GM23248 (cell line): ENCODE measurements around the gene MEGF11. TPM values are rescaled to one million over a fixed set of nuclear protein-coding genes. Genes with fewer than 3 reads are reported as not detected.

Source experiments
- DNase-seq: peaks from one replicate; pipeline ENCODE4 v3.0.0-alpha.2; 2015
- H2AFZ ChIP-seq: fragments of 200-600 bp; sonication (generic); 2 replicates; pipeline ENCODE4 v1.6.1; 2016; ENCODE audit warnings: antibody characterized with exemption
- H3F3A ChIP-seq: fragments of 200-600 bp; sonication (generic); 2 replicates; pipeline ENCODE4 v1.6.1; 2016; ENCODE audit warnings: mild to moderate bottlenecking, antibody characterized with exemption, mixed run types; ENCODE audit not compliant: insufficient read depth
- H3K27ac ChIP-seq: fragments of 200-600 bp; sonication (generic); 2 replicates; pipeline ENCODE4 v1.5.1; 2016; ENCODE audit warnings: mild to moderate bottlenecking
- H3K27me3 ChIP-seq: fragments of 200-600 bp; sonication (generic); replicated peaks from 2 replicates; pipeline ENCODE4 v1.6.1; 2016; ENCODE audit warnings: mild to moderate bottlenecking; ENCODE audit not compliant: insufficient read depth
- H3K36me3 ChIP-seq: fragments of 200-600 bp; sonication (generic); 2 replicates; pipeline ENCODE4 v1.6.1; 2016; ENCODE audit warnings: low read depth, mild to moderate bottlenecking
- H3K4me1 ChIP-seq: fragments of 200-600 bp; sonication (generic); 2 replicates; pipeline ENCODE4 v1.6.1; 2016; ENCODE audit warnings: mild to moderate bottlenecking; ENCODE audit not compliant: insufficient read depth
- H3K4me2 ChIP-seq: fragments of 200-600 bp; sonication (generic); one replicate; pipeline ENCODE4 v1.6.1; 2016; ENCODE audit warnings: mild to moderate bottlenecking; ENCODE audit not compliant: unreplicated experiment
- H3K4me3 ChIP-seq: fragments of 200-600 bp; sonication (generic); 2 replicates; pipeline ENCODE4 v1.5.1; 2016; ENCODE audit warnings: mild to moderate bottlenecking
- H3K79me2 ChIP-seq: fragments of 200-600 bp; sonication (generic); 2 replicates; pipeline ENCODE4 v1.6.1; 2016; ENCODE audit warnings: mild to moderate bottlenecking; ENCODE audit not compliant: insufficient read depth
- H3K9ac ChIP-seq: fragments of 200-600 bp; sonication (generic); 2 replicates; pipeline ENCODE4 v1.6.1; 2016; ENCODE audit warnings: mild to moderate bottlenecking
- H3K9me2 ChIP-seq: fragments of 200-600 bp; sonication (generic); 2 replicates; pipeline ENCODE4 v1.6.1; 2016; ENCODE audit warnings: mixed run types, mild to moderate bottlenecking, moderate library complexity; ENCODE audit not compliant: insufficient read depth
- H3K9me3 ChIP-seq: fragments of 200-600 bp; sonication (generic); one replicate; pipeline ENCODE4 v1.6.1; 2017; ENCODE audit warnings: low read depth
- H4K20me1 ChIP-seq: fragments of 200-600 bp; sonication (generic); 2 replicates; pipeline ENCODE4 v1.6.0; 2016; ENCODE audit not compliant: insufficient read depth
- EZH2 ChIP-seq: fragments of 200-600 bp; sonication (generic); IDR thresholded peaks from 2 replicates; pipeline ENCODE4 v1.6.1; 2018; ENCODE audit warnings: antibody characterized with exemption, mild to moderate bottlenecking; ENCODE audit not compliant: insufficient read depth, poor library complexity, severe bottlenecking
- EZH2phosphoT487 ChIP-seq: fragments of 200-600 bp; sonication (generic); IDR thresholded peaks from 2 replicates; pipeline ENCODE4 v1.6.1; 2018; ENCODE audit warnings: antibody characterized with exemption, moderate library complexity, mild to moderate bottlenecking, low read depth; ENCODE audit not compliant: insufficient read depth
- WGBS, 2 experiments: methylation state at CpG; one replicate each; pipeline ENCODE4 v1.1.6; 2015 to 2017; ENCODE audit warnings: low lambda C conversion rate in 2 of 2, low coverage in 1 of 2; ENCODE audit errors: missing lambda C conversion rate in 2 of 2; 5-methylcytosine and 5-hydroxymethylcytosine counted together
- in situ Hi-C: fragments of 300-500 bp; cut with MboI; formaldehyde crosslinking; loops from 2 replicates; pipeline ENCODE4 v1.15.0; 2020
- polyA plus RNA-seq: library from polyadenylated mRNA; unstranded; fragments of >200 nt; fragmentation: Nextera tagmentation; extraction: Ambion mirVana; gene quantifications from 2 replicates; pipeline ENCODE4 v1.2.1, GENCODE V29; 2016
- total RNA-seq: library from RNA; depleted of rRNA; stranded (reverse); fragments of >200 nt; shearing (Covaris generic); gene quantifications from 2 replicates; pipeline ENCODE4 v1.2.3, GENCODE V29; 2014

The MEGF11 gene
- total and polyA plus RNA-seq, 2 experiments from 2014 or later: 0.14 TPM; not detected in 1

GRCh38 chr15:66072616-66073361 lies 180.8 kb downstream of the MEGF11 start:
- TF ChIP-seq EZH2 (no peak), EZH2phosphoT487 (no peak)
- 81 to 82% methylated on average over 11 of the region's 11 CpGs for WGBS, 2 experiments

GRCh38 chr15:66071921-66072295 lies 181.6 kb downstream of the MEGF11 start:
- TF ChIP-seq EZH2phosphoT487 (no peak), EZH2 (no peak)
- no peak overlapping the region for H3K27ac ChIP-seq
- WGBS, 2 experiments: 4 to 5% methylated on average over 7 of the region's 7 CpGs
- no peaks in the 10 kb centered on the region for H3K9me2 ChIP-seq
- no peaks in the 10 kb centered on the region for H3K9me3 ChIP-seq
- H4K20me1 ChIP-seq: no peaks in the 10 kb centered on the region
- no peak overlapping the region for H2AFZ ChIP-seq
- H3K36me3 ChIP-seq: no peaks in the 10 kb centered on the region
- no peaks in the 10 kb centered on the region for H3F3A ChIP-seq
- no peaks in the 10 kb centered on the region for H3K4me1 ChIP-seq
- no peak overlapping the region for H3K4me2 ChIP-seq
- H3K79me2 ChIP-seq: no peaks in the 10 kb centered on the region
- no peak overlapping the region for H3K9ac ChIP-seq
- DNase-seq: peak; percentile 61
- in situ Hi-C loops: no loop called here
- H3K4me3 ChIP-seq: no peak overlapping the region
- H3K27me3 ChIP-seq: peaks cover 18% of the 10 kb centered on the region

More at GRCh38 chr15:66072616-66073361, 180.8 kb downstream of the MEGF11 start:
- no peaks in the 10 kb centered on the region for H3F3A ChIP-seq
- H3K4me3 ChIP-seq: no peak overlapping the region
- in situ Hi-C loops: no loop called here
- H3K36me3 ChIP-seq: no peaks in the 10 kb centered on the region
- H3K4me2 ChIP-seq: no peak overlapping the region
- H3K9me2 ChIP-seq: no peaks in the 10 kb centered on the region
- no peak overlapping the region for H2AFZ ChIP-seq
- H3K4me1 ChIP-seq: no peaks in the 10 kb centered on the region
- no peaks in the 10 kb centered on the region for H3K79me2 ChIP-seq
- no peak overlapping the region for H3K27ac ChIP-seq
- no peaks in the 10 kb centered on the region for H3K9me3 ChIP-seq
- H3K27me3 ChIP-seq: peaks cover 18% of the 10 kb centered on the region
- H3K9ac ChIP-seq: no peak overlapping the region
- DNase-seq: no peak
- no peaks in the 10 kb centered on the region for H4K20me1 ChIP-seq

GRCh38 chr15:66071160-66071920 lies 182.2 kb downstream of the MEGF11 start:
- H2AFZ ChIP-seq: no peak overlapping the region
- H3K27ac ChIP-seq: no peak overlapping the region
- peaks cover 18% of the 10 kb centered on the region for H3K27me3 ChIP-seq
- H3K79me2 ChIP-seq: no peaks in the 10 kb centered on the region
- no peak overlapping the region for H3K4me3 ChIP-seq
- no peaks in the 10 kb centered on the region for H4K20me1 ChIP-seq
- TF ChIP-seq EZH2 (no peak), EZH2phosphoT487 (no peak)
- H3K4me2 ChIP-seq: no peak overlapping the region
- DNase-seq: peak; percentile 29
- H3F3A ChIP-seq: no peaks in the 10 kb centered on the region
- H3K9ac ChIP-seq: no peak overlapping the region
- WGBS, 2 experiments: 23 to 24% methylated on average over 14 of the region's 14 CpGs
- no peaks in the 10 kb centered on the region for H3K9me3 ChIP-seq
- no peaks in the 10 kb centered on the region for H3K36me3 ChIP-seq
- in situ Hi-C loops: no loop called here
- no peaks in the 10 kb centered on the region for H3K4me1 ChIP-seq
- no peaks in the 10 kb centered on the region for H3K9me2 ChIP-seq

GRCh38 chr15:66070220-66070934 lies 183.2 kb downstream of the MEGF11 start:
- no peaks in the 10 kb centered on the region for H3K36me3 ChIP-seq
- H3K4me1 ChIP-seq: no peaks in the 10 kb centered on the region
- no peak overlapping the region for H3K4me3 ChIP-seq
- in situ Hi-C loops: no loop called here
- H3K79me2 ChIP-seq: no peaks in the 10 kb centered on the region
- no peaks in the 10 kb centered on the region for H4K20me1 ChIP-seq
- H3K27me3 ChIP-seq: peaks cover 18% of the 10 kb centered on the region
- no peak for DNase-seq
- no peak overlapping the region for H3K9ac ChIP-seq
- no peak overlapping the region for H2AFZ ChIP-seq
- H3K4me2 ChIP-seq: no peak overlapping the region
- WGBS, 2 experiments: 75 to 78% methylated on average over 7 of the region's 7 CpGs
- no peaks in the 10 kb centered on the region for H3K9me3 ChIP-seq
- no peaks in the 10 kb centered on the region for H3K9me2 ChIP-seq
- H3F3A ChIP-seq: no peaks in the 10 kb centered on the region
- TF ChIP-seq EZH2 (no peak), EZH2phosphoT487 (no peak)
- H3K27ac ChIP-seq: no peak overlapping the region
